ENCODE data around the gene RIT2.
"Not testable (repeated sequence)": the region's sequence is repeated elsewhere in the genome, so short reads cannot be mapped to it uniquely, and the experiment has no call there.

The RIT2 gene

GRCh38 chr18:42756214-42756613, 359.3 kb downstream of the RIT2 start:
- DNase-seq (ENCODE audit: low read depth) = no peak

- no peak for DNase-seq (ENCODE audit: low read depth)
These were observed 362.6 kb downstream of the RIT2 start for GRCh38 chr18:42752916-42753315.

GRCh38 chr18:42746794-42747193, 368.7 kb downstream of the RIT2 start:
- no peak for DNase-seq (ENCODE audit: low read depth)

- DNase-seq (ENCODE audit: low read depth) = no peak
These were observed 369.6 kb downstream of the RIT2 start for GRCh38 chr18:42745931-42746330.

GRCh38 chr18:42745171-42745570, 370.3 kb downstream of the RIT2 start:
- no peak for DNase-seq (ENCODE audit: low read depth)

GRCh38 chr18:42743373-42744138, 371.9 kb downstream of the RIT2 start:
- no peak for DNase-seq (ENCODE audit: low read depth)

GRCh38 chr18:42742969-42743368, 372.5 kb downstream of the RIT2 start:
- no peak for DNase-seq (ENCODE audit: low read depth)

GRCh38 chr18:42742474-42742873, 373.0 kb downstream of the RIT2 start:
- DNase-seq (ENCODE audit: low read depth) = no peak

GRCh38 chr18:42741805-42742347, 373.6 kb downstream of the RIT2 start:
- not testable (repeated sequence) for DNase-seq (ENCODE audit: low read depth)

GRCh38 chr18:42741299-42741698, 374.2 kb downstream of the RIT2 start:
- DNase-seq (ENCODE audit: low read depth) = not testable (repeated sequence)

GRCh38 chr18:42736074-42736473, 379.4 kb downstream of the RIT2 start:
- DNase-seq (ENCODE audit: low read depth) = no peak

- DNase-seq (ENCODE audit: low read depth) = no peak
These were observed 381.0 kb downstream of the RIT2 start for GRCh38 chr18:42734520-42734919.

GRCh38 chr18:42730272-42730671, 385.2 kb downstream of the RIT2 start:
- DNase-seq (ENCODE audit: low read depth) = no peak

- DNase-seq (ENCODE audit: low read depth) = no peak
These were observed 396.3 kb downstream of the RIT2 start for GRCh38 chr18:42719221-42719620.

- no peak for DNase-seq (ENCODE audit: low read depth)
These were observed 403.4 kb downstream of the RIT2 start for GRCh38 chr18:42712065-42712464.

GRCh38 chr18:42707080-42707479, 408.4 kb downstream of the RIT2 start:
- no peak for DNase-seq (ENCODE audit: low read depth)

- DNase-seq (ENCODE audit: low read depth) = no peak
These were observed 408.9 kb downstream of the RIT2 start for GRCh38 chr18:42706618-42707017.

- DNase-seq (ENCODE audit: low read depth) = no peak
These were observed 409.4 kb downstream of the RIT2 start for GRCh38 chr18:42706029-42706608.
